WTC11 (cell line): ENCODE data around the gene ACTL7A.

ENCODE experiments used
- ATF2 ChIP-seq: sonication (generic); formaldehyde crosslinking; IDR thresholded peaks from 2 replicates; pipeline ENCODE4 v1.8.1; 2022; ENCODE audit warnings: low read depth, missing genetic modification reagents, borderline replicate concordance
- CTCF ChIP-seq: fragments of 200-600 bp; IDR thresholded peaks from 2 replicates; pipeline ENCODE4 v1.8.0; 2022; ENCODE audit warnings: antibody characterized with exemption
- FOXK1 ChIP-seq: sonication (generic); formaldehyde crosslinking; IDR thresholded peaks from 2 replicates; pipeline ENCODE4 v1.8.0; 2022; ENCODE audit warnings: mild to moderate bottlenecking, moderate library complexity, missing genetic modification reagents
- MAX ChIP-seq: sonication (generic); formaldehyde crosslinking; IDR thresholded peaks from 2 replicates; pipeline ENCODE4 v1.8.0; 2022; ENCODE audit warnings: mild to moderate bottlenecking, missing genetic modification reagents
- OVOL2 ChIP-seq: fragments of 250-450 bp; sonication (Bioruptor Pico); IDR thresholded peaks from 2 replicates; pipeline ENCODE4 v1.9.0; 2021; ENCODE audit warnings: mild to moderate bottlenecking, borderline replicate concordance
- PREB ChIP-seq: sonication (generic); formaldehyde crosslinking; IDR thresholded peaks from 2 replicates; pipeline ENCODE4 v1.8.1; 2022; ENCODE audit warnings: mild to moderate bottlenecking, missing genetic modification reagents, moderate library complexity, borderline replicate concordance
- SP1 ChIP-seq: sonication (generic); formaldehyde crosslinking; conservative IDR thresholded peaks from 2 replicates; pipeline ENCODE4 v1.8.1; 2022; ENCODE audit warnings: missing genetic modification reagents
- TEAD1 ChIP-seq: sonication (generic); formaldehyde crosslinking; IDR thresholded peaks from 2 replicates; pipeline ENCODE4 v1.8.0; 2022; ENCODE audit warnings: mild to moderate bottlenecking, missing genetic modification reagents
- TEAD4 ChIP-seq: sonication (generic); formaldehyde crosslinking; IDR thresholded peaks from 2 replicates; pipeline ENCODE4 v1.8.0; 2022; ENCODE audit warnings: mild to moderate bottlenecking, missing genetic modification reagents
- USF1 ChIP-seq: sonication (generic); formaldehyde crosslinking; IDR thresholded peaks from 2 replicates; pipeline ENCODE4 v1.8.0; 2022; ENCODE audit warnings: mild to moderate bottlenecking, missing genetic modification reagents
- ZBTB43 ChIP-seq: sonication (generic); formaldehyde crosslinking; IDR thresholded peaks from 2 replicates; pipeline ENCODE4 v1.8.1; 2023; ENCODE audit warnings: mild to moderate bottlenecking, missing genetic modification reagents
- ZMAT4 ChIP-seq: fragments of 250-450 bp; sonication (Bioruptor Pico); IDR thresholded peaks from 2 replicates; pipeline ENCODE4 v1.9.0; 2021; ENCODE audit warnings: mild to moderate bottlenecking
- ZNF219 ChIP-seq: sonication (generic); formaldehyde crosslinking; IDR thresholded peaks from 2 replicates; pipeline ENCODE4 v1.8.0; 2023; ENCODE audit warnings: missing genetic modification reagents, mild to moderate bottlenecking, borderline replicate concordance
- ZSCAN18 ChIP-seq: fragments of 250-450 bp; sonication (Bioruptor Pico); IDR thresholded peaks from 2 replicates; pipeline ENCODE4 v2.1.2; 2022; ENCODE audit warnings: mild to moderate bottlenecking, moderate library complexity

- no peak for TF ChIP-seq CTCF
- no peak for TF ChIP-seq ZMAT4 (CRISPR knock-in tag)
- no peak for TF ChIP-seq FOXK1 (CRISPR knock-in tag)
- no peak for TF ChIP-seq PREB (CRISPR knock-in tag)
- no peak for TF ChIP-seq USF1 (CRISPR knock-in tag)
- TF ChIP-seq SP1 (CRISPR knock-in tag): no peak
- TF ChIP-seq TEAD4: no peak
- TF ChIP-seq ATF2: no peak
- no peak for TF ChIP-seq ZBTB43 (CRISPR knock-in tag)
- TF ChIP-seq OVOL2 (CRISPR knock-in tag): no peak
- no peak for TF ChIP-seq MAX
- TF ChIP-seq TEAD1 (CRISPR knock-in tag): no peak
- no peak for TF ChIP-seq ZSCAN18 (CRISPR knock-in tag)
- no peak for TF ChIP-seq ZNF219 (CRISPR knock-in tag)
These were observed 27.6 kb downstream of the ACTL7A start for GRCh38 chr9:108889649-108890067.
